ENCODE results near the gene UGT1A4. TPM values are rescaled to one million over a fixed set of nuclear protein-coding genes. Genes with fewer than 3 reads are reported as not detected.
"Not testable (repeated sequence)": the region's sequence is repeated elsewhere in the genome, so short reads cannot be mapped to it uniquely, and the experiment has no call there.

The UGT1A4 gene
- total RNA-seq, 4 donors from 2014 or later, result 0.13 to 3.8 (median 0.45) TPM

DNA sequence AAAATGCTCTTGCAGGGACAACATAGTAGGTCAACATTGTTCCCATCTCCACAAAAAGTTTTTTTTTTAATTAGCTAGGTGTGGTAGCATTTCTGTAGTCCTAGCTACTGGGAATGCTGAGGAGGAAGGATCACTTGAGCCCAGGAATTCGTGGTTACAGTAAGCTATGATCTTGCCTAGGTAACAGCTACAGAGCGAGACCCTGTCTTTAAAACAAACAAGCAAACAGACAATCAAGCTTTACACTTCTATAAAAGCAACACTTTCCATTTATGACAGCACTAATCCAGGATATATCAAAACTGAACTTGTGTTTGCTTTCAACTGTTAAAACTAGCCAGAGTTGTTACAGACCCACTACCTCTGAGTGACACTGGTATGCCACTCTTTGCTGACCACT is 22.3 kb downstream of the UGT1A4 start:
- no peak overlapping the region for H3K27ac ChIP-seq
- H3K4me1 ChIP-seq, result no peaks in the 10 kb centered on the region
- 58 to 63% methylated on average over 2 of the region's 2 CpGs for WGBS, 2 donors
- H3K36me3 ChIP-seq, result no peaks in the 10 kb centered on the region
- no peak for DNase-seq
- no peak for TF ChIP-seq POLR2A (IDR thresholded peaks at IDR 0.05)
- TF ChIP-seq, protein P1, sequence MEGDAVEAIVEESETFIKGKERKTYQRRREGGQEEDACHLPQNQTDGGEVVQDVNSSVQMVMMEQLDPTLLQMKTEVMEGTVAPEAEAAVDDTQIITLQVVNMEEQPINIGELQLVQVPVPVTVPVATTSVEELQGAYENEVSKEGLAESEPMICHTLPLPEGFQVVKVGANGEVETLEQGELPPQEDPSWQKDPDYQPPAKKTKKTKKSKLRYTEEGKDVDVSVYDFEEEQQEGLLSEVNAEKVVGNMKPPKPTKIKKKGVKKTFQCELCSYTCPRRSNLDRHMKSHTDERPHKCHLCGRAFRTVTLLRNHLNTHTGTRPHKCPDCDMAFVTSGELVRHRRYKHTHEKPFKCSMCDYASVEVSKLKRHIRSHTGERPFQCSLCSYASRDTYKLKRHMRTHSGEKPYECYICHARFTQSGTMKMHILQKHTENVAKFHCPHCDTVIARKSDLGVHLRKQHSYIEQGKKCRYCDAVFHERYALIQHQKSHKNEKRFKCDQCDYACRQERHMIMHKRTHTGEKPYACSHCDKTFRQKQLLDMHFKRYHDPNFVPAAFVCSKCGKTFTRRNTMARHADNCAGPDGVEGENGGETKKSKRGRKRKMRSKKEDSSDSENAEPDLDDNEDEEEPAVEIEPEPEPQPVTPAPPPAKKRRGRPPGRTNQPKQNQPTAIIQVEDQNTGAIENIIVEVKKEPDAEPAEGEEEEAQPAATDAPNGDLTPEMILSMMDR (IDR thresholded peaks at IDR 0.05), result no peak
- no peak overlapping the region for H3K4me3 ChIP-seq (replicated peaks in 1 of 3)
- H3K9me3 ChIP-seq, result no peaks in the 10 kb centered on the region
- intact Hi-C loops (cut with DNase I), result no loop called here
- H3K27me3 ChIP-seq, result no peaks in the 10 kb centered on the region

- no peak for DNase-seq
- no peaks in the 10 kb centered on the region for H3K36me3 ChIP-seq
- H3K9me3 ChIP-seq, result no peaks in the 10 kb centered on the region
- no peaks in the 10 kb centered on the region for H3K4me1 ChIP-seq
- no peak overlapping the region for H3K4me3 ChIP-seq (replicated peaks in 1 of 3)
- intact Hi-C loops (cut with DNase I), result no loop called here
- H3K27ac ChIP-seq, result no peak overlapping the region
- TF ChIP-seq POLR2A (IDR thresholded peaks at IDR 0.05), result no peak
- TF ChIP-seq, protein P1 (IDR thresholded peaks at IDR 0.05), result no peak
- no peaks in the 10 kb centered on the region for H3K27me3 ChIP-seq
- 94 to 96% methylated on average over 42 of the region's 46 CpGs for WGBS, 2 donors
These were observed 25.1 kb downstream of the UGT1A4 start for GRCh38 chr2:233743464-233744259.

DNA sequence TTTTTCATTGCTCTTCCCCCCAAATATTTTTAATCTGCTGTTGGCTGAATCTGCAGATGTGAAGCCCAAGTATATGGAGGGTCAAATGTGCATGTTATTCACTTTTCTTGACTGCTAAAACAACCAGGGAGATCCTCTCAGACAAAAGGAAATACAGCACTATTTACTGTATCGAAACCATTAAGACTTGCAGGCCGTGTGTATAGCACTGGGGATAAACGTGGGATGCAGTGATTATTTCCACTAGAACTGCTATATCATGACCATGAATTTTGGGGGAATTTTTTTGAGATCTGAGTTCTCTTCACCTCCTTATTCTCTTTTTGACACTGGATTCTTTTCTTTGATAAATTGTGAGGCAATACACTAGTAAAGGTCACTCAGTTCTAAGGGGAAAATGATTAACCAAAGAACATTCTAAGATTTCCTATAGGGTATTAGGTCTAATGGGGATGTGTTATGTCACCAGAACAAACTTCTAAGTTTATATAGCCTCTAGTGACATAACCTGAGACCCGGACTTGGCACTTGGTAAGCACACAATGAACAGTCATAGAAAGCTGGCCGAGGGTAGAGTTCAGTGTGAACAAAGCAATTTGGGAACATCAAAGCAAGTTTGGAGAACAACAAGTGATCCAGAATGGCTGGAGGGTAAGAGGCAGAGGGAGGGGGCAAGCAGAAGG is 26.7 kb downstream of the UGT1A4 start:
- no peak for TF ChIP-seq POLR2A (IDR thresholded peaks at IDR 0.05)
- TF ChIP-seq, protein P1 (IDR thresholded peaks at IDR 0.05), result no peak
- Histone ChIP-seq H3K4me3 (replicated peaks in 1 of 3) (no peak overlapping the region), H3K27me3 (no peaks in the 10 kb centered on the region), H3K27ac (no peak overlapping the region), H3K9me3 (no peaks in the 10 kb centered on the region), H3K36me3 (no peaks in the 10 kb centered on the region), H3K4me1 (no peaks in the 10 kb centered on the region)
- intact Hi-C loops (cut with DNase I), result no loop called here
- no peak for DNase-seq
- 72 to 81% methylated on average over 5 of the region's 5 CpGs for WGBS, 2 donors

DNA sequence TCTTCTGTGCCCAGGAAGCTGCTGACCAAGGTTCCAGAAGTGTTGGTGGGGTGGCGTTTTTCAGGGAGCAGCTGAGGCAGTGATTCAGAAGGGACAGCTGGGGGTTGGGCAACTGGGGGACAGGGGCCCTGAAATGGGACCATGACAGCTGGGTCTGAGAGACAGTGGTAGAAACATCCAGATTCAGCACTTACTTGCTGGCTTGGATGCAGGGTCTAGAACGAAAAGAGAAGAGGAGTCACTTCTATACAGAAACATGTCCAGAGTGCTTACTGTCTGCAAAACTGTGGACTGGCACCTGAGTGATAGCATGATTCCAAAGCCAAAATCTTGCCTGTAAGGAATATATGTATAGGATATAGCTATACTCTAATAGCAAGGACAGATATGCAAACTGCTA is 27.3 kb downstream of the UGT1A4 start:
- DNase-seq; H3K4me1 ChIP-seq; H3K4me3 ChIP-seq (replicated peaks in 1 of 3); intact Hi-C loops (cut with DNase I); H3K27me3 ChIP-seq; H3K27ac ChIP-seq; H3K9me3 ChIP-seq; H3K36me3 ChIP-seq: not testable (repeated sequence)
- 62 to 74% methylated on average over 2 of the region's 2 CpGs for WGBS, 2 donors

- no peaks in the 10 kb centered on the region for H3K36me3 ChIP-seq
- no peak for TF ChIP-seq POLR2A (IDR thresholded peaks at IDR 0.05)
- TF ChIP-seq, protein P1 (IDR thresholded peaks at IDR 0.05), result no peak
- no peaks in the 10 kb centered on the region for H3K4me1 ChIP-seq
- H3K27ac ChIP-seq, result no peak overlapping the region
- no peaks in the 10 kb centered on the region for H3K9me3 ChIP-seq
- H3K27me3 ChIP-seq, result no peaks in the 10 kb centered on the region
- WGBS, 2 donors, result 76 to 77% methylated on average over 10 of the region's 10 CpGs
- DNase-seq, result no peak
- intact Hi-C loops (cut with DNase I), result no loop called here
- H3K4me3 ChIP-seq (replicated peaks in 1 of 3), result no peak overlapping the region
These were observed 28.1 kb downstream of the UGT1A4 start for GRCh38 chr2:233746475-233747282.

Data from thyroid gland (tissue), 4 donors.